PFSK-1 (cell line): Measurements from ENCODE around the gene LOXL1.

ENCODE experiments used
- FOXP2 ChIP-seq: optimal IDR thresholded peaks from 2 replicates; pipeline ENCODE3; 2011; ENCODE audit warnings: borderline replicate concordance, control low read depth, inconsistent platforms; ENCODE audit not compliant: insufficient read depth; ENCODE audit errors: extremely low read length, extremely low read depth
- POLR2AphosphoS5 ChIP-seq: IDR thresholded peaks from 2 replicates; pipeline ENCODE4 v1.6.1; 2012; ENCODE audit warnings: low read depth, mild to moderate bottlenecking, control low read depth, low read length, moderate library complexity
- REST ChIP-seq, 2 experiments: IDR thresholded peaks; 2 replicates each; pipeline versions ENCODE4 v1.6.1 to v1.8.0; 2011 to 2012; ENCODE audit warnings: low read depth in 2 of 2, low read length in 2 of 2, control low read depth in 1 of 2, inconsistent platforms in 1 of 2, mild to moderate bottlenecking in 1 of 2, moderate library complexity in 1 of 2; ENCODE audit not compliant: insufficient read depth in 1 of 2
- SIN3A ChIP-seq: IDR thresholded peaks from 2 replicates; pipeline ENCODE4 v1.6.1; 2012; ENCODE audit warnings: mild to moderate bottlenecking, low read length, moderate library complexity, borderline replicate concordance; ENCODE audit not compliant: insufficient read depth
- TAF1 ChIP-seq: IDR thresholded peaks from 2 replicates; pipeline ENCODE4 v1.6.1; 2012; ENCODE audit warnings: low read length, control low read depth, borderline replicate concordance; ENCODE audit not compliant: insufficient read depth

Gene LOXL1

GRCh38 chr15:73936181-73936580 is 9.9 kb downstream of the LOXL1 start:
- TF ChIP-seq SIN3A: no peak
- TF ChIP-seq REST (IDR thresholded peaks at IDR 0.05; ENCODE audit: insufficient read depth in 1 of 2, low read depth in 2 of 2, low read length in 2 of 2): no peak
- TF ChIP-seq POLR2AphosphoS5: no peak
- no peak for TF ChIP-seq FOXP2
- TF ChIP-seq TAF1: no peak

GRCh38 chr15:73936588-73937290 is 10.5 kb downstream of the LOXL1 start:
- TF ChIP-seq SIN3A: no peak
- no peak for TF ChIP-seq FOXP2
- TF ChIP-seq TAF1: no peak
- no peak for TF ChIP-seq POLR2AphosphoS5
- TF ChIP-seq REST (IDR thresholded peaks at IDR 0.05; ENCODE audit: insufficient read depth in 1 of 2, low read depth in 2 of 2, low read length in 2 of 2): no peak

- TF ChIP-seq SIN3A: no peak
- no peak for TF ChIP-seq REST (IDR thresholded peaks at IDR 0.05; ENCODE audit: insufficient read depth in 1 of 2, low read depth in 2 of 2, low read length in 2 of 2)
- no peak for TF ChIP-seq TAF1
- TF ChIP-seq POLR2AphosphoS5: no peak
- TF ChIP-seq FOXP2: no peak
These were observed 11.0 kb downstream of the LOXL1 start for GRCh38 chr15:73937296-73937695.

GRCh38 chr15:73937726-73938125 is 11.5 kb downstream of the LOXL1 start:
- TF ChIP-seq REST (IDR thresholded peaks at IDR 0.05; ENCODE audit: insufficient read depth in 1 of 2, low read depth in 2 of 2, low read length in 2 of 2) (no peak), SIN3A (no peak), TAF1 (no peak), POLR2AphosphoS5 (no peak), FOXP2 (no peak)

- TF ChIP-seq REST (IDR thresholded peaks at IDR 0.05; ENCODE audit: insufficient read depth in 1 of 2, low read depth in 2 of 2, low read length in 2 of 2) (no peak), TAF1 (no peak), POLR2AphosphoS5 (no peak), SIN3A (no peak), FOXP2 (no peak)
These were observed 12.9 kb downstream of the LOXL1 start for GRCh38 chr15:73939138-73939537.
